D341Med (cell line): Measurements from ENCODE around the gene USF3.

Experiments
- DNase-seq: peaks from one replicate; pipeline ENCODE4 v3.0.0; 2012; ENCODE audit warnings: low spot score

Gene USF3

GRCh38 chr3:113607219-113607596 lies 89.2 kb downstream of the USF3 start:
- no peak for DNase-seq

DNA sequence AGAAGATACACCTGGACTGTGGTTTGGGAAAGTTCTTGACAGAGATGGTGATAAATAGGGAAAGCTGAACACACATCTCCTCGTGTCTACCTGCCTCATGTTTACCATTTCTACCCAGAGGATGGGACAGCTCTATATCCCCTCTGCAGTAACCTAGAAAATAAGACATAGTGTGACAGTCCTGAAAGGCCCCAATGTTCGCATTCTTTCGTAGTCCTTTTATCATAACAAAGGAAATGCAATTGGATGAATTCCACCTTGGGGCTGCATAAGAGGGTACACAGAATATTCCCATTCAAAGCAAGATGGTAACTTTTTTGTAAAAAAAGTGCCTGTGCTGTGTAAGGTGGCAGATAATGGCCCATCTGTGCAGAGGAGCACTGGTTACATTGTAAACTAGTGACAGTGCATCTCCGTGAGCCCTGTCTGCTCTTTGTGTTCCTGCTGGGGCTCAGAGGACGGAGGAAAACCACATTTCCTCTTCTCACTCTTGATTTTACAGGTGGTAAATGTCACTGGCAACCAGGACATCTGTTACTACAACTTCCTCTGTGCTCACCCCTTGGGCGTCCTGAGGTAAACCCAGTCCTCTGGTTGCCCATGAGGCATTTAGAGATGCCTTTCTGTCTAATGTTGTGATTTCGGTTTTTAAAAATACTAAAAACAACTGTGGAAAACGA lies 89.8 kb downstream of the USF3 start:
- no peak for DNase-seq

GRCh38 chr3:113602836-113603235 lies 93.6 kb downstream of the USF3 start:
- DNase-seq = no peak

DNA sequence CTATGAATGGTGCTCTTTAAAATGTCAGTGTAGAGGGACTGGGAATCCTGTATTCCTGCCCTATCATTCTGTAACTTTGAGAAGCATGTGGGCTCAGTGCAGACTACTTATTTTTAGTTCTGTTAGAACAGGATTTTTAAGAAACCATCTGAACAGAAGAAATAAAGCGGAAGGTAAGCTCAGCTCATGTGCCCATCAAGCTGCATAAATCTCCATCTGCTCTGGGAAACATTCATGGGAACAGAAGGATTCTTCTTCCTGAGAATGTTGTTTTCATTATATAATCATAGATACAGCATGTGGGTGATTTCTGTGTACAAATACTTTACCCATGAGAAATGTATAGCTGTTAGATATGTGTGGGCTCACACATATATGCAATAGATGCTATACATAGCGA lies 94.2 kb downstream of the USF3 start:
- DNase-seq = no peak

- DNase-seq = no peak
Measured at GRCh38 chr3:113601240-113601639, 95.2 kb downstream of the USF3 start.

- no peak for DNase-seq
Measured at GRCh38 chr3:113600418-113601182, 95.8 kb downstream of the USF3 start.
